Stimulated activated naive CD4-positive, alpha-beta T cell treated with Interleukin-2 at 50 U/mL for 16 hours (primary cell): ENCODE measurements around the gene ZBED2.
"Not testable (repeated sequence)": the region's sequence is repeated elsewhere in the genome, so short reads cannot be mapped to it uniquely, and the experiment has no call there.

ENCODE experiments used
- DNase-seq: peaks from one replicate; lab custom pipeline; 2025; lab: John Stamatoyannopoulos, UW

ZBED2 gene

GRCh38 chr3:111571282-111571681 lies 23.9 kb downstream of the ZBED2 start:
- no peak for DNase-seq

GRCh38 chr3:111570404-111571030 lies 24.6 kb downstream of the ZBED2 start:
- no peak for DNase-seq

GRCh38 chr3:111568911-111569310 lies 26.2 kb downstream of the ZBED2 start:
- no peak for DNase-seq

GRCh38 chr3:111568355-111568754 lies 26.8 kb downstream of the ZBED2 start:
- DNase-seq, result no peak

- DNase-seq, result no peak
These were observed 28.3 kb downstream of the ZBED2 start for GRCh38 chr3:111566844-111567243.

GRCh38 chr3:111561902-111562301 lies 33.2 kb downstream of the ZBED2 start:
- not testable (repeated sequence) for DNase-seq

GRCh38 chr3:111548756-111549155 lies 46.4 kb downstream of the ZBED2 start:
- no peak for DNase-seq

GRCh38 chr3:111548092-111548491 lies 47.1 kb downstream of the ZBED2 start:
- DNase-seq, result no peak

- peak; percentile 23 for DNase-seq
These were observed 47.5 kb downstream of the ZBED2 start for GRCh38 chr3:111547631-111548030.

GRCh38 chr3:111545349-111545748 lies 49.8 kb downstream of the ZBED2 start:
- no peak for DNase-seq
